IMR-90 (cell line): ENCODE measurements around the gene CYP4F3. TPM values are rescaled to one million over a fixed set of nuclear protein-coding genes. Genes with fewer than 3 reads are reported as not detected.

Source experiments
- ATAC-seq: fragments of 200-7000 bp; cut with Tn5 transposase; 2 replicates; pipeline ENCODE4 v1.9.1; 2020; ENCODE audit warnings: low read depth, mild to moderate bottlenecking, moderate library complexity
- BruUV-seq: library from RNA; stranded (reverse); fragments of 400-500 nt; replicated peaks from 2 replicates; lab custom pipeline; 2021; lab: Mats Ljungman, UMichigan
- CTCF ChIA-PET: fragments of 300-600 bp; formaldehyde crosslinking; extraction: SDS; loops from one replicate; lab custom pipeline; 2021; ENCODE audit warnings: antibody characterized with exemption; lab: Yijun Ruan, JAX
- POLR2A ChIA-PET: fragments of 300-600 bp; sonication (Branson Sonifier 250); formaldehyde crosslinking; loops from one replicate; lab custom pipeline; 2022; ENCODE audit warnings: antibody characterized with exemption; ENCODE audit not compliant: unreplicated experiment; lab: Charles Lee
- DNase-seq: peaks from one replicate; pipeline ENCODE4 v3.0.0; 2013
- H2AFZ ChIP-seq: replicated peaks from 2 replicates; pipeline ENCODE3; 2013; ENCODE audit warnings: low read length, mild to moderate bottlenecking; ENCODE audit not compliant: poor library complexity
- H2AK5ac ChIP-seq: 2 replicates; pipeline ENCODE4 v1.6.1; 2013; ENCODE audit warnings: low read depth, low read length, inconsistent platforms
- H2AK9ac ChIP-seq: replicated peaks from 2 replicates; pipeline ENCODE3; 2013; ENCODE audit warnings: mild to moderate bottlenecking, low read depth, low read length, moderate library complexity; ENCODE audit not compliant: poor library complexity
- H2BK120ac ChIP-seq: 2 replicates; pipeline ENCODE4 v1.6.1; 2013; ENCODE audit warnings: low read depth, low read length, inconsistent platforms
- H2BK15ac ChIP-seq: 3 replicates; pipeline ENCODE4 v1.6.1; 2013; ENCODE audit warnings: low read depth, low read length, inconsistent platforms
- H2BK20ac ChIP-seq: 2 replicates; pipeline ENCODE4 v1.6.1; 2013; ENCODE audit warnings: low read depth, mild to moderate bottlenecking, inconsistent platforms, low read length, moderate library complexity
- H2BK5ac ChIP-seq: 2 replicates; pipeline ENCODE4 v1.6.1; 2013; ENCODE audit warnings: mild to moderate bottlenecking, low read depth, low read length, inconsistent platforms; ENCODE audit not compliant: poor library complexity, severe bottlenecking
- H3K14ac ChIP-seq: replicated peaks from 2 replicates; pipeline ENCODE4 v1.6.1; 2013; ENCODE audit warnings: low read depth, low read length, inconsistent platforms
- H3K18ac ChIP-seq: 2 replicates; pipeline ENCODE4 v1.6.1; 2013; ENCODE audit warnings: low read depth, low read length, control low read depth
- H3K23ac ChIP-seq: 2 replicates; pipeline ENCODE4 v1.6.1; 2013; ENCODE audit warnings: low read depth, low read length, inconsistent platforms
- H3K27ac ChIP-seq: 2 replicates; pipeline ENCODE4 v1.5.1; 2013; ENCODE audit warnings: mild to moderate bottlenecking, control low read depth, low read length; ENCODE audit not compliant: insufficient read depth
- H3K27me3 ChIP-seq: 2 replicates; pipeline ENCODE4 v1.6.1; 2013; ENCODE audit warnings: low read length; ENCODE audit not compliant: control insufficient read depth, insufficient read depth
- H3K36me3 ChIP-seq: 2 replicates; pipeline ENCODE4 v1.6.1; 2013; ENCODE audit warnings: low read length, mixed read lengths; ENCODE audit not compliant: control insufficient read depth, insufficient read depth
- H3K4ac ChIP-seq: 2 replicates; pipeline ENCODE4 v1.6.1; 2013; ENCODE audit warnings: low read depth, low read length, inconsistent platforms
- H3K4me1 ChIP-seq: 2 replicates; pipeline ENCODE4 v1.6.1; 2013; ENCODE audit warnings: low read length, mixed read lengths; ENCODE audit not compliant: control insufficient read depth, insufficient read depth
- H3K4me2 ChIP-seq: 2 replicates; pipeline ENCODE4 v1.6.1; 2013; ENCODE audit warnings: low read depth, mild to moderate bottlenecking, control low read depth, low read length, moderate library complexity
- H3K4me3 ChIP-seq: 2 replicates; pipeline ENCODE4 v1.5.1; 2013; ENCODE audit warnings: low read depth, mild to moderate bottlenecking, control low read depth, low read length, moderate library complexity; ENCODE audit not compliant: insufficient read depth
- H3K56ac ChIP-seq: 2 replicates; pipeline ENCODE4 v1.6.1; 2013; ENCODE audit warnings: low read length, inconsistent platforms; ENCODE audit not compliant: insufficient read depth; ENCODE audit errors: extremely low read depth
- H3K79me1 ChIP-seq, 2 experiments: 2 replicates each; pipeline ENCODE4 v1.6.1; 2013; ENCODE audit warnings: low read length in 2 of 2, inconsistent platforms in 1 of 2, low read depth in 1 of 2
- H3K9ac ChIP-seq: 2 replicates; pipeline ENCODE4 v1.6.1; 2013; ENCODE audit warnings: low read depth, low read length, control low read depth
- H3K9me1 ChIP-seq: 2 replicates; pipeline ENCODE4 v1.6.1; 2013; ENCODE audit warnings: low read length, inconsistent platforms; ENCODE audit not compliant: insufficient read depth
- H3K9me3 ChIP-seq: 2 replicates; pipeline ENCODE4 v1.6.1; 2013; ENCODE audit warnings: low read length; ENCODE audit not compliant: control insufficient read depth, insufficient read depth
- H4K20me1 ChIP-seq: 2 replicates; pipeline ENCODE4 v1.6.1; 2013; ENCODE audit warnings: low read length, inconsistent platforms; ENCODE audit not compliant: insufficient read depth
- H4K5ac ChIP-seq: 2 replicates; pipeline ENCODE4 v1.6.1; 2013; ENCODE audit warnings: mild to moderate bottlenecking, low read depth, low read length, control low read depth
- H4K8ac ChIP-seq, 2 experiments: 2 replicates each; pipeline ENCODE4 v1.6.1; 2013; ENCODE audit warnings: low read depth in 2 of 2, low read length in 2 of 2, control low read depth in 1 of 2, inconsistent platforms in 1 of 2
- H4K91ac ChIP-seq: 2 replicates; pipeline ENCODE4 v1.6.1; 2013; ENCODE audit warnings: low read depth, low read length, inconsistent platforms; ENCODE audit not compliant: insufficient read depth
- BHLHE40 ChIP-seq: fragments of 150-350 bp; IDR thresholded peaks from 2 replicates; pipeline ENCODE4 v1.6.1; 2016; ENCODE audit warnings: mild to moderate bottlenecking, low read depth, low read length
- CHD1 ChIP-seq: IDR thresholded peaks from 2 replicates; pipeline ENCODE4 v1.6.1; 2012; ENCODE audit warnings: low read depth, low read length, improper control_type of control experiment
- MAFK ChIP-seq: IDR thresholded peaks from 2 replicates; pipeline ENCODE4 v1.6.1; 2012; ENCODE audit warnings: low read depth, low read length, improper control_type of control experiment
- NFE2L2 ChIP-seq: fragments of 150-350 bp; IDR thresholded peaks from 2 replicates; pipeline ENCODE4 v1.6.1; 2016; ENCODE audit warnings: low read depth, mild to moderate bottlenecking, low read length
- RAD21 ChIP-seq: IDR thresholded peaks from 2 replicates; pipeline ENCODE4 v1.6.1; 2012; ENCODE audit warnings: low read length, improper control_type of control experiment
- RFX5 ChIP-seq: IDR thresholded peaks from 2 replicates; pipeline ENCODE4 v1.8.0; 2012; ENCODE audit warnings: low read depth, mild to moderate bottlenecking, low read length, moderate library complexity
- SMC3 ChIP-seq: fragments of 150-350 bp; IDR thresholded peaks from 2 replicates; pipeline ENCODE4 v1.6.1; 2016; ENCODE audit warnings: low read depth, mild to moderate bottlenecking, antibody characterized with exemption, low read length, moderate library complexity
- WGBS, 2 experiments: methylation state at CpG; one replicate each; pipeline versions ENCODE4 v1.1.5 to v1.1.7; 2013; ENCODE audit warnings: missing lambda C conversion rate in 2 of 2; ENCODE audit not compliant: insufficient read length in 1 of 2; ENCODE audit errors: extremely low coverage in 2 of 2; 5-methylcytosine and 5-hydroxymethylcytosine counted together
- dilution Hi-C: fragments of 300-500 bp; cut with HindIII; formaldehyde crosslinking; loops from one replicate; pipeline ENCODE4 v1.14.3; 2018; ENCODE audit warnings: low sequenced_read_pairs; ENCODE audit not compliant: unreplicated experiment
- in situ Hi-C: fragments of 300-500 bp; cut with MboI; formaldehyde crosslinking; loops from 3 replicates; pipeline ENCODE4 v1.14.3; 2019; ENCODE audit warnings: low sequenced_read_pairs, inconsistent platforms, mixed read lengths
- intact Hi-C: fragments of 100-400 bp; cut with micrococcal nuclease; formaldehyde crosslinking; loops from 2 replicates; pipeline ENCODE4 v1.10.0; 2022
- polyA plus RNA-seq, 3 experiments: library from polyadenylated mRNA; depleted of rRNA; stranded (reverse); fragments of >200 nt; gene quantifications; 2 replicates each; pipeline ENCODE4 v1.2.3, GENCODE V29; 2012; ENCODE audit warnings: low replicate concordance in 1 of 3
- total RNA-seq: library from RNA; depleted of rRNA; stranded (reverse); fragments of >200 nt; gene quantifications from 2 replicates; pipeline ENCODE4 v1.2.3, GENCODE V29; 2012
- TF ChIP-seq, protein P1 (sequence below): conservative IDR thresholded peaks from 2 replicates; pipeline ENCODE4 v1.5.1; 2012; ENCODE audit warnings: mild to moderate bottlenecking, low read depth, low read length, improper control_type of control experiment
- TF ChIP-seq, protein P2 (sequence below): fragments of 150-350 bp; IDR thresholded peaks from 2 replicates; pipeline ENCODE4 v1.6.1; 2017; ENCODE audit warnings: mild to moderate bottlenecking, antibody characterized with exemption, low read length, low read depth

The CYP4F3 gene
- total and polyA plus RNA-seq, 2 of the 4 experiments (the other 2 are of a cell fraction), result not detected

DNA sequence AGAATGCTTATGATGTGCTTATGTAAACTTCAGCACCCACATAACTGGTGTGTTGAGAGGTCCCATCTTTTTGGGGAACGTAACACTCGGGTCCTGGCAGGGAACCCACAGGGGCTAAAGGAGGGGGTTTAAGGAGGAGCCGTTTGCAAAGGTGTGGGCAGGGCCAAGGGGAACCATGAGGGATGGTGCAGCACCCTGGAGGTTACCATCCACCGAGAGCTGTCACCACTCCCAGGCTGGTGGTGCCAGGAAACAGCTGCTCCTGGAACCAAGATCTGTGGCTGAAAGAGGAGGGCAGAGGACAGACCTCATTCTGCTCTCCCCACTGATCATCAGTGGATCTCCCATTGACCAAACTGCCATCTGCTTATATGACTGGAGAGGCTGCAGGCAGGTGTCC is 48.9 kb upstream of the CYP4F3 start:
- no peaks in the 10 kb centered on the region for H3K4me1 ChIP-seq
- H2AK9ac ChIP-seq, result no peak overlapping the region
- TF ChIP-seq SMC3 (no peak), MAFK (no peak), RFX5 (no peak), CHD1 (no peak), RAD21 (no peak), NFE2L2 (no peak), BHLHE40 (no peak)
- TF ChIP-seq, protein P1, sequence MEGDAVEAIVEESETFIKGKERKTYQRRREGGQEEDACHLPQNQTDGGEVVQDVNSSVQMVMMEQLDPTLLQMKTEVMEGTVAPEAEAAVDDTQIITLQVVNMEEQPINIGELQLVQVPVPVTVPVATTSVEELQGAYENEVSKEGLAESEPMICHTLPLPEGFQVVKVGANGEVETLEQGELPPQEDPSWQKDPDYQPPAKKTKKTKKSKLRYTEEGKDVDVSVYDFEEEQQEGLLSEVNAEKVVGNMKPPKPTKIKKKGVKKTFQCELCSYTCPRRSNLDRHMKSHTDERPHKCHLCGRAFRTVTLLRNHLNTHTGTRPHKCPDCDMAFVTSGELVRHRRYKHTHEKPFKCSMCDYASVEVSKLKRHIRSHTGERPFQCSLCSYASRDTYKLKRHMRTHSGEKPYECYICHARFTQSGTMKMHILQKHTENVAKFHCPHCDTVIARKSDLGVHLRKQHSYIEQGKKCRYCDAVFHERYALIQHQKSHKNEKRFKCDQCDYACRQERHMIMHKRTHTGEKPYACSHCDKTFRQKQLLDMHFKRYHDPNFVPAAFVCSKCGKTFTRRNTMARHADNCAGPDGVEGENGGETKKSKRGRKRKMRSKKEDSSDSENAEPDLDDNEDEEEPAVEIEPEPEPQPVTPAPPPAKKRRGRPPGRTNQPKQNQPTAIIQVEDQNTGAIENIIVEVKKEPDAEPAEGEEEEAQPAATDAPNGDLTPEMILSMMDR, result no peak
- TF ChIP-seq, protein P2, sequence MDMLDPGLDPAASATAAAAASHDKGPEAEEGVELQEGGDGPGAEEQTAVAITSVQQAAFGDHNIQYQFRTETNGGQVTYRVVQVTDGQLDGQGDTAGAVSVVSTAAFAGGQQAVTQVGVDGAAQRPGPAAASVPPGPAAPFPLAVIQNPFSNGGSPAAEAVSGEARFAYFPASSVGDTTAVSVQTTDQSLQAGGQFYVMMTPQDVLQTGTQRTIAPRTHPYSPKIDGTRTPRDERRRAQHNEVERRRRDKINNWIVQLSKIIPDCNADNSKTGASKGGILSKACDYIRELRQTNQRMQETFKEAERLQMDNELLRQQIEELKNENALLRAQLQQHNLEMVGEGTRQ, result no peak
- intact Hi-C loops, result no loop called here
- no peak overlapping the region for H3K4me3 ChIP-seq
- no peak overlapping the region for H3K4ac ChIP-seq
- H2AK5ac ChIP-seq, result no peak overlapping the region
- H3K36me3 ChIP-seq, result no peaks in the 10 kb centered on the region
- ATAC-seq (no peak), DNase-seq (no peak)
- no peak overlapping the region for H3K4me2 ChIP-seq
- no TSS peak for BruUV-seq
- no CpG with 5 or more reads among the region's 4 CpGs for WGBS, 2 experiments
- no peak overlapping the region for H3K14ac ChIP-seq
- no peak overlapping the region for H2BK120ac ChIP-seq
- no peak overlapping the region for H4K91ac ChIP-seq
- in situ Hi-C loops, result no loop called here
- no peak overlapping the region for H3K9ac ChIP-seq
- no peak overlapping the region for H2AFZ ChIP-seq
- H3K27ac ChIP-seq, result no peak overlapping the region
- no peak overlapping the region for H3K56ac ChIP-seq
- H2BK15ac ChIP-seq, result no peak overlapping the region
- no peaks in the 10 kb centered on the region; the same call in 1 of the 2 replicates for H3K9me3 ChIP-seq
- no peak overlapping the region for H3K23ac ChIP-seq
- H3K27me3 ChIP-seq, result no peaks in the 10 kb centered on the region
- no peaks in the 10 kb centered on the region for H3K9me1 ChIP-seq
- H2BK20ac ChIP-seq, result no peak overlapping the region
- H4K20me1 ChIP-seq, result no peaks in the 10 kb centered on the region
- ChIA-PET CTCF (no interaction called here), POLR2A (no interaction called here)
- no peak overlapping the region for H4K5ac ChIP-seq
- H2BK5ac ChIP-seq, result no peak overlapping the region
- dilution Hi-C loops, result no loop called here
- no peak overlapping the region for H3K18ac ChIP-seq
- no peaks in the 10 kb centered on the region for H3K79me1 ChIP-seq
- no peak overlapping the region for H4K8ac ChIP-seq
